HCT116 (cell line): ENCODE data around the gene C9orf152. TPM values are rescaled to one million over a fixed set of nuclear protein-coding genes. Genes with fewer than 3 reads are reported as not detected.

Source experiments
- ATAC-seq: fragments of 200-7000 bp; cut with Tn5 transposase; 2 replicates; pipeline ENCODE4 v1.9.1; 2020; ENCODE audit warnings: mild to moderate bottlenecking, moderate library complexity
- BruUV-seq: library from RNA; stranded (reverse); fragments of 400-500 nt; replicated peaks from 2 replicates; lab custom pipeline; 2021; lab: Mats Ljungman, UMichigan
- CTCF ChIA-PET: fragments of 300-600 bp; sonication (Branson Sonifier 250); formaldehyde crosslinking; loops from one replicate; lab custom pipeline; 2021; ENCODE audit warnings: antibody characterized with exemption; lab: Charles Lee
- POLR2A ChIA-PET: fragments of 300-600, 350-600 bp; sonication (Branson Sonifier 250); formaldehyde crosslinking; loops from one replicate; lab custom pipeline; 2021; ENCODE audit warnings: antibody characterized with exemption; lab: Charles Lee
- RAD21 ChIA-PET, 2 experiments: fragments of 300-600 bp; sonication (Branson Sonifier 250); formaldehyde crosslinking; loops; one replicate each; lab custom pipeline; 2023; ENCODE audit warnings: low total read pairs in 2 of 2; ENCODE audit not compliant: uncharacterized antibody in 2 of 2, unreplicated experiment in 2 of 2, low non-redundant PET in 1 of 2; lab: Charles Lee
- DNase-seq: peaks from one replicate; pipeline ENCODE4 v3.0.0-alpha.2; 2010; ENCODE audit warnings: low read depth, low spot score
- H2AFZ ChIP-seq: fragments of 200-600 bp; shearing (Covaris generic), sonication (generic); 2 replicates; pipeline ENCODE4 v1.6.1; 2017; ENCODE audit warnings: low read depth, mixed run types, mixed read lengths, antibody characterized with exemption, low read length; ENCODE audit not compliant: poor library complexity, severe bottlenecking
- H3K27ac ChIP-seq: 2 replicates; pipeline ENCODE4 v1.5.1; 2012; ENCODE audit warnings: low read depth, low read length
- H3K27me3 ChIP-seq: fragments of 200-600 bp; sonication (generic); 2 replicates; pipeline ENCODE4 v1.6.1; 2016; ENCODE audit warnings: mixed run types, low read length, mixed read lengths; ENCODE audit not compliant: insufficient read depth
- H3K36me3 ChIP-seq, 2 experiments: fragments of 200-500 bp in 1 of 2; fragments of 200-600 bp in 1 of 2; sonication (Bioruptor generic) in 1 of 2; sonication (generic) in 1 of 2; 2 replicates each; pipeline versions ENCODE4 v1.5.1 to v1.6.1; 2014 to 2016; ENCODE audit warnings: low read length in 2 of 2, inconsistent platforms in 1 of 2, mixed read lengths in 1 of 2, mixed run types in 1 of 2; ENCODE audit not compliant: insufficient read depth in 2 of 2, control insufficient read depth in 1 of 2
- H3K4me1 ChIP-seq, 2 experiments: fragments of 200-600 bp in 1 of 2; sonication (generic) in 1 of 2; 2 replicates each; pipeline versions ENCODE4 v1.5.1 to v1.6.1; 2012 to 2017; ENCODE audit warnings: low read length in 2 of 2, inconsistent platforms in 1 of 2, mild to moderate bottlenecking in 1 of 2, mixed read lengths in 1 of 2, mixed run types in 1 of 2, moderate library complexity in 1 of 2; ENCODE audit not compliant: insufficient read depth in 2 of 2, control insufficient read depth in 1 of 2
- H3K4me2 ChIP-seq: fragments of 200-600 bp; sonication (generic); 2 replicates; pipeline ENCODE4 v1.6.1; 2017; ENCODE audit warnings: mixed run types, low read length, mixed read lengths
- H3K4me3 ChIP-seq, 2 experiments: fragments of 200-600 bp in 1 of 2; sonication (generic) in 1 of 2; replicated peaks in 1 of 2; 2 replicates each; pipeline ENCODE4 v1.5.1; 2011 to 2016; ENCODE audit warnings: low read length in 2 of 2, control low read depth in 1 of 2, low read depth in 1 of 2, mild to moderate bottlenecking in 1 of 2, mixed read lengths in 1 of 2, mixed run types in 1 of 2
- H3K79me2 ChIP-seq: fragments of 200-600 bp; sonication (generic); 2 replicates; pipeline ENCODE4 v1.6.1; 2017; ENCODE audit warnings: mild to moderate bottlenecking, mixed run types, low read length, moderate library complexity, mixed read lengths; ENCODE audit not compliant: insufficient read depth
- H3K9ac ChIP-seq: fragments of 200-600 bp; sonication (generic); 2 replicates; pipeline ENCODE4 v1.6.1; 2016; ENCODE audit warnings: low read length, mixed read lengths
- H3K9me2 ChIP-seq: fragments of 200-600 bp; sonication (generic), shearing (Covaris generic); 2 replicates; pipeline ENCODE4 v1.6.1; 2017; ENCODE audit warnings: mixed run types, mild to moderate bottlenecking, moderate library complexity; ENCODE audit not compliant: insufficient read depth
- H3K9me3 ChIP-seq, 2 experiments: fragments of 200-500 bp in 1 of 2; fragments of 200-600 bp in 1 of 2; sonication (Bioruptor generic) in 1 of 2; sonication (generic) in 1 of 2; 2 replicates each; pipeline ENCODE4 v1.6.1; 2014 to 2017; ENCODE audit warnings: low read length in 2 of 2, mixed read lengths in 2 of 2, inconsistent platforms in 1 of 2, low read depth in 1 of 2, mild to moderate bottlenecking in 1 of 2, mixed run types in 1 of 2, moderate library complexity in 1 of 2; ENCODE audit not compliant: control insufficient read depth in 1 of 2, insufficient read depth in 1 of 2
- H4K20me1 ChIP-seq: fragments of 200-600 bp; sonication (generic), shearing (Covaris generic); 2 replicates; pipeline ENCODE4 v1.6.1; 2017; ENCODE audit warnings: mixed run types, mild to moderate bottlenecking, moderate library complexity; ENCODE audit not compliant: insufficient read depth
- CEBPB ChIP-seq: IDR thresholded peaks from 2 replicates; pipeline ENCODE4 v1.6.1; 2012; ENCODE audit warnings: low read depth
- CTCF ChIP-seq, 3 experiments: fragments of 200-600 bp in 1 of 3; sonication (generic) in 1 of 3; IDR thresholded peaks in 2 of 3; conservative IDR thresholded peaks in 1 of 3; 2 replicates each; pipeline ENCODE4 v1.5.1; 2012 to 2017; ENCODE audit warnings: low read depth in 2 of 3, low read length in 2 of 3, antibody characterized with exemption in 1 of 3, borderline replicate concordance in 1 of 3, control low read depth in 1 of 3, mild to moderate bottlenecking in 1 of 3, mixed read lengths in 1 of 3, mixed run types in 1 of 3, moderate library complexity in 1 of 3; ENCODE audit not compliant: insufficient read depth in 1 of 3
- ELF1 ChIP-seq: IDR thresholded peaks from 2 replicates; pipeline ENCODE4 v1.6.1; 2012; ENCODE audit warnings: low read depth, borderline replicate concordance
- FOSL1 ChIP-seq: IDR thresholded peaks from 2 replicates; pipeline ENCODE4 v1.6.1; 2012; ENCODE audit warnings: low read depth
- JUND ChIP-seq: IDR thresholded peaks from 2 replicates; pipeline ENCODE4 v1.6.1; 2012
- MAX ChIP-seq: IDR thresholded peaks from 2 replicates; pipeline ENCODE4 v1.6.1; 2012
- POLR2AphosphoS5 ChIP-seq: IDR thresholded peaks from 2 replicates; pipeline ENCODE4 v1.6.1; 2011; ENCODE audit warnings: mild to moderate bottlenecking, low read depth, low read length, moderate library complexity
- RAD21 ChIP-seq: IDR thresholded peaks from 2 replicates; pipeline ENCODE4 v1.6.1; 2012; ENCODE audit warnings: low read depth, mild to moderate bottlenecking
- SP1 ChIP-seq: IDR thresholded peaks from 2 replicates; pipeline ENCODE4 v1.6.1; 2012; ENCODE audit warnings: low read depth
- TCF7L2 ChIP-seq: IDR thresholded peaks from 2 replicates; pipeline ENCODE4 v1.7.0; 2011; ENCODE audit warnings: borderline replicate concordance, inconsistent platforms; ENCODE audit not compliant: insufficient read depth, insufficient read length; ENCODE audit errors: extremely low read depth
- YY1 ChIP-seq: IDR thresholded peaks from 2 replicates; pipeline ENCODE4 v1.6.1; 2011; ENCODE audit warnings: low read length, low read depth, moderate library complexity, mild to moderate bottlenecking; ENCODE audit not compliant: insufficient replicate concordance; ENCODE audit errors: extremely low read depth
- ZBTB33 ChIP-seq: IDR thresholded peaks from 2 replicates; pipeline ENCODE4 v1.6.1; 2011; ENCODE audit warnings: mild to moderate bottlenecking, low read length, moderate library complexity; ENCODE audit not compliant: insufficient replicate concordance; ENCODE audit errors: extremely low read depth
- ZFX ChIP-seq: fragments of 450-650 bp; IDR thresholded peaks from 2 replicates; pipeline ENCODE4 v1.6.1; 2017
- ZNF274 ChIP-seq: fragments of 200-500 bp; sonication (Bioruptor generic); IDR thresholded peaks from 2 replicates; pipeline ENCODE4 v1.6.1; 2014; ENCODE audit warnings: mild to moderate bottlenecking, low read depth, low read length, inconsistent platforms
- intact Hi-C: fragments of 100-400 bp; cut with micrococcal nuclease; formaldehyde crosslinking; loops from 2 replicates; pipeline ENCODE4 v1.10.0; 2022
- total RNA-seq: library from RNA; stranded (reverse); gene quantifications from one replicate; pipeline ENCODE4 v1.2.1, GENCODE V29; 2021; ENCODE audit not compliant: unreplicated experiment
- TF ChIP-seq, protein P1 (sequence below): IDR thresholded peaks from 2 replicates; pipeline ENCODE4 v1.6.1; 2012; ENCODE audit warnings: low read depth

C9orf152 gene
- total RNA-seq, 1 experiment from 2014 or later, result not detected

GRCh38 chr9:110248361-110248760 lies 40.4 kb upstream of the C9orf152 start (continued):
- TF ChIP-seq, protein P1, sequence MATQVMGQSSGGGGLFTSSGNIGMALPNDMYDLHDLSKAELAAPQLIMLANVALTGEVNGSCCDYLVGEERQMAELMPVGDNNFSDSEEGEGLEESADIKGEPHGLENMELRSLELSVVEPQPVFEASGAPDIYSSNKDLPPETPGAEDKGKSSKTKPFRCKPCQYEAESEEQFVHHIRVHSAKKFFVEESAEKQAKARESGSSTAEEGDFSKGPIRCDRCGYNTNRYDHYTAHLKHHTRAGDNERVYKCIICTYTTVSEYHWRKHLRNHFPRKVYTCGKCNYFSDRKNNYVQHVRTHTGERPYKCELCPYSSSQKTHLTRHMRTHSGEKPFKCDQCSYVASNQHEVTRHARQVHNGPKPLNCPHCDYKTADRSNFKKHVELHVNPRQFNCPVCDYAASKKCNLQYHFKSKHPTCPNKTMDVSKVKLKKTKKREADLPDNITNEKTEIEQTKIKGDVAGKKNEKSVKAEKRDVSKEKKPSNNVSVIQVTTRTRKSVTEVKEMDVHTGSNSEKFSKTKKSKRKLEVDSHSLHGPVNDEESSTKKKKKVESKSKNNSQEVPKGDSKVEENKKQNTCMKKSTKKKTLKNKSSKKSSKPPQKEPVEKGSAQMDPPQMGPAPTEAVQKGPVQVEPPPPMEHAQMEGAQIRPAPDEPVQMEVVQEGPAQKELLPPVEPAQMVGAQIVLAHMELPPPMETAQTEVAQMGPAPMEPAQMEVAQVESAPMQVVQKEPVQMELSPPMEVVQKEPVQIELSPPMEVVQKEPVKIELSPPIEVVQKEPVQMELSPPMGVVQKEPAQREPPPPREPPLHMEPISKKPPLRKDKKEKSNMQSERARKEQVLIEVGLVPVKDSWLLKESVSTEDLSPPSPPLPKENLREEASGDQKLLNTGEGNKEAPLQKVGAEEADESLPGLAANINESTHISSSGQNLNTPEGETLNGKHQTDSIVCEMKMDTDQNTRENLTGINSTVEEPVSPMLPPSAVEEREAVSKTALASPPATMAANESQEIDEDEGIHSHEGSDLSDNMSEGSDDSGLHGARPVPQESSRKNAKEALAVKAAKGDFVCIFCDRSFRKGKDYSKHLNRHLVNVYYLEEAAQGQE, result no peak
- no peak for TF ChIP-seq ZNF274
- no peak for TF ChIP-seq CTCF (IDR thresholded peaks at IDR 0.05 in 2 of 3, conservative IDR thresholded peaks at IDR 0.05 in 1 of 3; ENCODE audit: borderline replicate concordance in 1 of 3, insufficient read depth in 1 of 3, low read depth in 2 of 3, low read length in 2 of 3)
- TF ChIP-seq SP1, result no peak
- no peak for TF ChIP-seq TCF7L2
- TF ChIP-seq FOSL1, result no peak
- TF ChIP-seq RAD21, result no peak
- TF ChIP-seq ELF1, result no peak
- no peak for TF ChIP-seq ZFX
- TF ChIP-seq, all 23 proteins: peak for 0

GRCh38 chr9:110246214-110246613 lies 38.3 kb upstream of the C9orf152 start:
- no peaks in the 10 kb centered on the region for H3K9me2 ChIP-seq
- no peak overlapping the region for H3K4me3 ChIP-seq
- H3K4me1 ChIP-seq, result no peaks in the 10 kb centered on the region
- H3K79me2 ChIP-seq, result peaks cover 67% of the 10 kb centered on the region
- CTCF ChIA-PET, result no interaction called here
- RAD21 ChIA-PET, result no interaction called here
- H3K4me2 ChIP-seq, result no peak overlapping the region
- no peak overlapping the region for H3K27ac ChIP-seq
- no peak overlapping the region for H2AFZ ChIP-seq
- ATAC-seq (no peak), DNase-seq (no peak)
- H3K9ac ChIP-seq, result no peak overlapping the region
- intact Hi-C loops, result no loop called here
- no TSS peak for BruUV-seq
- H3K27me3 ChIP-seq, result no peaks in the 10 kb centered on the region
- peaks cover 42 to 74% of the 10 kb centered on the region in 2 experiments for H3K36me3 ChIP-seq
- POLR2A ChIA-PET, result no interaction called here
- H3K9me3 ChIP-seq, result no peaks in the 10 kb centered on the region
- peaks cover 61% of the 10 kb centered on the region for H4K20me1 ChIP-seq
- TF ChIP-seq MAX, result no peak
- no peak for TF ChIP-seq ZBTB33
- no peak for TF ChIP-seq CEBPB
- no peak for TF ChIP-seq RAD21
- TF ChIP-seq ZNF274, result no peak
- no peak for TF ChIP-seq YY1
- TF ChIP-seq JUND, result no peak
- no peak for TF ChIP-seq POLR2AphosphoS5
